GM19351 (cell line): ENCODE data around the gene EPSTI1.
A peak's percentile ranks its signal among the peaks of the same experiment; 100 is the strongest.
"Not testable (repeated sequence)": the region's sequence is repeated elsewhere in the genome, so short reads cannot be mapped to it uniquely, and the experiment has no call there.

ENCODE experiments used
- ATAC-seq: cut with Tn5 transposase; IDR thresholded peaks from one replicate; pipeline ENCODE4 v1.9.1; 2021; ENCODE audit warnings: mild to moderate bottlenecking, moderate library complexity; ENCODE audit not compliant: unreplicated experiment

Gene EPSTI1

GRCh38 chr13:43005460-43006236 lies 13.6 kb upstream of the EPSTI1 start:
- ATAC-seq: no peak

- ATAC-seq: no peak
Measured at GRCh38 chr13:43003729-43004128, 11.7 kb upstream of the EPSTI1 start.

GRCh38 chr13:43003010-43003409 lies 11.0 kb upstream of the EPSTI1 start:
- ATAC-seq: no peak

- no peak for ATAC-seq
Measured at GRCh38 chr13:43002021-43002420, 10.0 kb upstream of the EPSTI1 start.

GRCh38 chr13:43000676-43001075 lies 8.6 kb upstream of the EPSTI1 start:
- no peak for ATAC-seq

- ATAC-seq: no peak
Measured at GRCh38 chr13:42999491-42999890, 7.5 kb upstream of the EPSTI1 start.

GRCh38 chr13:42997381-42997780 lies 5.3 kb upstream of the EPSTI1 start:
- no peak for ATAC-seq

GRCh38 chr13:42996584-42996983 lies 4.5 kb upstream of the EPSTI1 start:
- ATAC-seq: no peak

GRCh38 chr13:42994878-42995277 lies 2.8 kb upstream of the EPSTI1 start:
- no peak for ATAC-seq

GRCh38 chr13:42992764-42993122 lies 702 bp upstream of the EPSTI1 start:
- ATAC-seq: peak; percentile 4

GRCh38 chr13:42991233-42991897 lies 676 bp downstream of the EPSTI1 start:
- not testable (repeated sequence) for ATAC-seq

GRCh38 chr13:42990291-42991232 lies 1.5 kb downstream of the EPSTI1 start:
- ATAC-seq: no peak

- no peak for ATAC-seq
Measured at GRCh38 chr13:42986176-42986574, 5.9 kb downstream of the EPSTI1 start.

GRCh38 chr13:42985312-42986175 lies 6.5 kb downstream of the EPSTI1 start:
- ATAC-seq: no peak

- no peak for ATAC-seq
Measured at GRCh38 chr13:42984691-42985090, 7.3 kb downstream of the EPSTI1 start.

GRCh38 chr13:42984026-42984425 lies 8.0 kb downstream of the EPSTI1 start:
- ATAC-seq: no peak

- no peak for ATAC-seq
Measured at GRCh38 chr13:42981853-42982252, 10.2 kb downstream of the EPSTI1 start.

GRCh38 chr13:42981317-42981716 lies 10.7 kb downstream of the EPSTI1 start:
- no peak for ATAC-seq

- peak; percentile 63 for ATAC-seq
Measured at GRCh38 chr13:42977219-42977659, 14.8 kb downstream of the EPSTI1 start.

- ATAC-seq: no peak
Measured at GRCh38 chr13:42976066-42976465, 16.0 kb downstream of the EPSTI1 start.
